ENCODE results near the gene FBXW2. TPM values are rescaled to one million over a fixed set of nuclear protein-coding genes. Genes with fewer than 3 reads are reported as not detected.
A peak's percentile ranks its signal among the peaks of the same experiment; 100 is the strongest.

The FBXW2 gene
- total and polyA plus RNA-seq, 10 of the 15 experiments (the other 5 are each of a cell fraction or from before 2014, with no cell fraction given) = 2.9 to 56.9 (median 39.1) TPM

DNA sequence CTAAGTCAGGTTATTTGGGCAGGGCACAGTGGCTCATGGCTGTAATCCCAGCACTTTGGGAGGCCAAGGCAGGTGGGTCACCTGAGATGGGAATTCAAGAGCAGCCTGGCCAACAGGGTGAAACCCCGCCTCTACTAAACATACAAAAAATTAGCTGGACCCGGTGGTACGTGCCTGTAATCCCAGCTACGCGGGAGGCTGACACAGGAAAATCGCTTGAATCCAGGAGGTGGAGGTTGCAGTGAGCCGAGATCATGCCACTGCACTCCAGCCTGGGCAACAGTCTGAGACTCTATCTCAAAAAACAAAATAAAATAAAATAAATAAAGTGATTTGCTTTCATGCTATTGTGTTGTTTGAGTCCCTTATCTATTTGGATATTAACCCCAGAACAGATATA, 8.2 kb upstream of the FBXW2 start (continued):
- TF ChIP-seq, protein P1, sequence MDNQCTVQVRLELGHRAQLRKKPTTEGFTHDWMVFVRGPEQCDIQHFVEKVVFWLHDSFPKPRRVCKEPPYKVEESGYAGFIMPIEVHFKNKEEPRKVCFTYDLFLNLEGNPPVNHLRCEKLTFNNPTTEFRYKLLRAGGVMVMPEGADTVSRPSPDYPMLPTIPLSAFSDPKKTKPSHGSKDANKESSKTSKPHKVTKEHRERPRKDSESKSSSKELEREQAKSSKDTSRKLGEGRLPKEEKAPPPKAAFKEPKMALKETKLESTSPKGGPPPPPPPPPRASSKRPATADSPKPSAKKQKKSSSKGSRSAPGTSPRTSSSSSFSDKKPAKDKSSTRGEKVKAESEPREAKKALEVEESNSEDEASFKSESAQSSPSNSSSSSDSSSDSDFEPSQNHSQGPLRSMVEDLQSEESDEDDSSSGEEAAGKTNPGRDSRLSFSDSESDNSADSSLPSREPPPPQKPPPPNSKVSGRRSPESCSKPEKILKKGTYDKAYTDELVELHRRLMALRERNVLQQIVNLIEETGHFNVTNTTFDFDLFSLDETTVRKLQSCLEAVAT (IDR thresholded peaks at IDR 0.05) = no peak
- TF ChIP-seq, protein P2, sequence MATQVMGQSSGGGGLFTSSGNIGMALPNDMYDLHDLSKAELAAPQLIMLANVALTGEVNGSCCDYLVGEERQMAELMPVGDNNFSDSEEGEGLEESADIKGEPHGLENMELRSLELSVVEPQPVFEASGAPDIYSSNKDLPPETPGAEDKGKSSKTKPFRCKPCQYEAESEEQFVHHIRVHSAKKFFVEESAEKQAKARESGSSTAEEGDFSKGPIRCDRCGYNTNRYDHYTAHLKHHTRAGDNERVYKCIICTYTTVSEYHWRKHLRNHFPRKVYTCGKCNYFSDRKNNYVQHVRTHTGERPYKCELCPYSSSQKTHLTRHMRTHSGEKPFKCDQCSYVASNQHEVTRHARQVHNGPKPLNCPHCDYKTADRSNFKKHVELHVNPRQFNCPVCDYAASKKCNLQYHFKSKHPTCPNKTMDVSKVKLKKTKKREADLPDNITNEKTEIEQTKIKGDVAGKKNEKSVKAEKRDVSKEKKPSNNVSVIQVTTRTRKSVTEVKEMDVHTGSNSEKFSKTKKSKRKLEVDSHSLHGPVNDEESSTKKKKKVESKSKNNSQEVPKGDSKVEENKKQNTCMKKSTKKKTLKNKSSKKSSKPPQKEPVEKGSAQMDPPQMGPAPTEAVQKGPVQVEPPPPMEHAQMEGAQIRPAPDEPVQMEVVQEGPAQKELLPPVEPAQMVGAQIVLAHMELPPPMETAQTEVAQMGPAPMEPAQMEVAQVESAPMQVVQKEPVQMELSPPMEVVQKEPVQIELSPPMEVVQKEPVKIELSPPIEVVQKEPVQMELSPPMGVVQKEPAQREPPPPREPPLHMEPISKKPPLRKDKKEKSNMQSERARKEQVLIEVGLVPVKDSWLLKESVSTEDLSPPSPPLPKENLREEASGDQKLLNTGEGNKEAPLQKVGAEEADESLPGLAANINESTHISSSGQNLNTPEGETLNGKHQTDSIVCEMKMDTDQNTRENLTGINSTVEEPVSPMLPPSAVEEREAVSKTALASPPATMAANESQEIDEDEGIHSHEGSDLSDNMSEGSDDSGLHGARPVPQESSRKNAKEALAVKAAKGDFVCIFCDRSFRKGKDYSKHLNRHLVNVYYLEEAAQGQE (IDR thresholded peaks at IDR 0.05; ENCODE audit: low read depth, low read length) = no peak
- no peak for TF ChIP-seq ZNF24 (IDR thresholded peaks at IDR 0.05)

DNA sequence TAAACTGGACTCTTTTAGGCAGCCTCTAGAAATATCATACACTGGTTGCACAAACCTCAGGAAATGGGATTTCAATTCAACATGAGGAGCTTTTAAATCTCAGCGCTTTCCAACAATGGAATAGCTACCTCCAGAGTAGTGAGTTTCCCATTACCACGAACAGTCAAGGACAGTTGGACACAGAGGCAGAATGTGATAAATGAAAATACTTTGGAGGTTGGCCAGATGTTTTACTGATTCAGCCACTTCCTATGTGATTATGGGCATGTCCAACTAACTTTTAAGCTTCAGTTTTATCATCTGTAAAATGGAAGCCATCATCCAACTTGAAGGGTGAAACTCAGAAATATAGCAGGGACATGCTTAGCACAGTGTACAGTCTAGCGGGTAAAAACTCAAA, 2.1 kb downstream of the FBXW2 start:
- intact Hi-C loops (cut with micrococcal nuclease; ENCODE audit: unreplicated experiment) = loop anchor here (5.0 kb wide), 2 partner anchors 86 to 141 kb away; partner anchors contain the start of gene PHF19
- CTCF ChIA-PET = no interaction called here
- POLR2A ChIA-PET = interaction anchor here (1.0 kb wide), 1 partner anchor 136 kb away, joined by 5 read pairs; the partner anchor contains the start of gene TRAF1
- TF ChIP-seq PAX5 (IDR thresholded peaks at IDR 0.05; ENCODE audit: borderline replicate concordance, low read depth, low read length) (no peak), ZBTB40 (IDR thresholded peaks at IDR 0.05; ENCODE audit: borderline replicate concordance) (no peak)
- TF ChIP-seq, protein P3, sequence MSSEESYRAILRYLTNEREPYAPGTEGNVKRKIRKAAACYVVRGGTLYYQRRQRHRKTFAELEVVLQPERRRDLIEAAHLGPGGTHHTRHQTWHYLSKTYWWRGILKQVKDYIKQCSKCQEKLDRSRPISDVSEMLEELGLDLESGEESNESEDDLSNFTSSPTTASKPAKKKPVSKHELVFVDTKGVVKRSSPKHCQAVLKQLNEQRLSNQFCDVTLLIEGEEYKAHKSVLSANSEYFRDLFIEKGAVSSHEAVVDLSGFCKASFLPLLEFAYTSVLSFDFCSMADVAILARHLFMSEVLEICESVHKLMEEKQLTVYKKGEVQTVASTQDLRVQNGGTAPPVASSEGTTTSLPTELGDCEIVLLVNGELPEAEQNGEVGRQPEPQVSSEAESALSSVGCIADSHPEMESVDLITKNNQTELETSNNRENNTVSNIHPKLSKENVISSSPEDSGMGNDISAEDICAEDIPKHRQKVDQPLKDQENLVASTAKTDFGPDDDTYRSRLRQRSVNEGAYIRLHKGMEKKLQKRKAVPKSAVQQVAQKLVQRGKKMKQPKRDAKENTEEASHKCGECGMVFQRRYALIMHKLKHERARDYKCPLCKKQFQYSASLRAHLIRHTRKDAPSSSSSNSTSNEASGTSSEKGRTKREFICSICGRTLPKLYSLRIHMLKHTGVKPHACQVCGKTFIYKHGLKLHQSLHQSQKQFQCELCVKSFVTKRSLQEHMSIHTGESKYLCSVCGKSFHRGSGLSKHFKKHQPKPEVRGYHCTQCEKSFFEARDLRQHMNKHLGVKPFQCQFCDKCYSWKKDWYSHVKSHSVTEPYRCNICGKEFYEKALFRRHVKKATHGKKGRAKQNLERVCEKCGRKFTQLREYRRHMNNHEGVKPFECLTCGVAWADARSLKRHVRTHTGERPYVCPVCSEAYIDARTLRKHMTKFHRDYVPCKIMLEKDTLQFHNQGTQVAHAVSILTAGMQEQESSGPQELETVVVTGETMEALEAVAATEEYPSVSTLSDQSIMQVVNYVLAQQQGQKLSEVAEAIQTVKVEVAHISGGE (CRISPR knock-in tag; IDR thresholded peaks at IDR 0.05) = no peak
- TF ChIP-seq, protein P4, sequence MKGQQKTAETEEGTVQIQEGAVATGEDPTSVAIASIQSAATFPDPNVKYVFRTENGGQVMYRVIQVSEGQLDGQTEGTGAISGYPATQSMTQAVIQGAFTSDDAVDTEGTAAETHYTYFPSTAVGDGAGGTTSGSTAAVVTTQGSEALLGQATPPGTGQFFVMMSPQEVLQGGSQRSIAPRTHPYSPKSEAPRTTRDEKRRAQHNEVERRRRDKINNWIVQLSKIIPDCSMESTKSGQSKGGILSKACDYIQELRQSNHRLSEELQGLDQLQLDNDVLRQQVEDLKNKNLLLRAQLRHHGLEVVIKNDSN (IDR thresholded peaks at IDR 0.05; ENCODE audit: borderline replicate concordance, extremely low read length, insufficient read depth, low read depth, low read length) = no peak

More for the DNA sequence above, 2.1 kb downstream of the FBXW2 start:
- FAIRE-seq = no peak
- DNase-seq (ENCODE audit: low read depth, low spot score) = no peak
- peak overlapping the region; percentile 90 for H3K4me3 ChIP-seq
- peaks cover 72% of the 10 kb centered on the region for H3K79me2 ChIP-seq (ENCODE audit: control insufficient read depth, insufficient read depth, low read length)
- no peaks in the 10 kb centered on the region for H3K27me3 ChIP-seq (replicated peaks in 1 of 2; ENCODE audit: control insufficient read depth in 2 of 2, insufficient read depth in 2 of 2, low read length in 1 of 2)
- no TSS peak for BruUV-seq (replicated peaks)
- H3K9ac ChIP-seq (ENCODE audit: control insufficient read depth, insufficient read depth, low read length) = peak overlapping the region; percentile 12; the same call in 1 of the 2 replicates
- in situ Hi-C loops (cut with MboI) = no loop called here
- no peaks in the 10 kb centered on the region for H4K20me1 ChIP-seq (ENCODE audit: control insufficient read depth, insufficient read depth)
- H2AFZ ChIP-seq (ENCODE audit: control insufficient read depth, low read depth, low read length) = no peak overlapping the region
- H3K9me3 ChIP-seq (replicated peaks; ENCODE audit: control insufficient read depth, insufficient read depth, low read length) = no peaks in the 10 kb centered on the region; the same call in 2 of the 3 replicates
- H3K27ac ChIP-seq (ENCODE audit: control insufficient read depth, insufficient read depth) = no peak overlapping the region
- RAD21 ChIA-PET (ENCODE audit: unreplicated experiment) = no interaction called here
- SMC1A ChIA-PET (ENCODE audit: uncharacterized antibody, unreplicated experiment) = interaction anchor here (1.3 kb wide), 1 partner anchor 15 kb away, joined by 3 read pairs; no protein-coding TSS in a partner anchor
- H3K4me1 ChIP-seq (ENCODE audit: control insufficient read depth, insufficient read depth, low read length) = peaks cover 9% of the 10 kb centered on the region
- peaks cover 0 to 6% of the 10 kb centered on the region in 2 experiments; a peak in 1 of 4 replicates for H3K36me3 ChIP-seq (ENCODE audit: control insufficient read depth in 2 of 2, insufficient read depth in 2 of 2, low read length in 1 of 2)
- 100% methylated on average over 3 of the region's 3 CpGs for WGBS (ENCODE audit: insufficient coverage, insufficient replicate concordance, low lambda C conversion rate, missing lambda C conversion rate)
- H3K4me2 ChIP-seq (ENCODE audit: control insufficient read depth, insufficient read depth) = peak overlapping the region; percentile 88
- no peak for ATAC-seq

Measured in GM12878 (cell line).